Mesodermal cell (in vitro differentiated cells): ENCODE results near the gene ZNF709.
"Not testable (repeated sequence)": the region's sequence is repeated elsewhere in the genome, so short reads cannot be mapped to it uniquely, and the experiment has no call there.

Experiments used
- H3K27ac ChIP-seq: 2 replicates; pipeline ENCODE4 v1.7.0; 2013; ENCODE audit warnings: mild to moderate bottlenecking, low read depth, low read length, moderate library complexity; ENCODE audit not compliant: severe bottlenecking
- H3K36me3 ChIP-seq: 2 replicates; pipeline ENCODE4 v1.7.1; 2013; ENCODE audit warnings: mild to moderate bottlenecking, low read length, moderate library complexity; ENCODE audit not compliant: control insufficient read depth, insufficient read depth
- H3K4me1 ChIP-seq: one replicate; pipeline ENCODE4 v1.7.1; 2013; ENCODE audit warnings: mild to moderate bottlenecking, low read length; ENCODE audit not compliant: insufficient read depth, control insufficient read depth, poor library complexity, severe bottlenecking
- H3K4me3 ChIP-seq: 2 replicates; pipeline ENCODE4 v1.7.0; 2013; ENCODE audit warnings: low read length, control low read depth, mild to moderate bottlenecking; ENCODE audit not compliant: insufficient read depth, poor library complexity, severe bottlenecking; ENCODE audit errors: extremely low read depth
- H3K9me3 ChIP-seq: 2 replicates; pipeline ENCODE4 v1.7.1; 2013; ENCODE audit warnings: mild to moderate bottlenecking, low read length, moderate library complexity; ENCODE audit not compliant: control insufficient read depth
- WGBS, 2 experiments: methylation state at CpG; one replicate each; pipeline ENCODE4 v1.1.5; 2013; ENCODE audit warnings: missing lambda C conversion rate in 2 of 2; ENCODE audit not compliant: insufficient coverage in 2 of 2; 5-methylcytosine and 5-hydroxymethylcytosine counted together

The ZNF709 gene

DNA sequence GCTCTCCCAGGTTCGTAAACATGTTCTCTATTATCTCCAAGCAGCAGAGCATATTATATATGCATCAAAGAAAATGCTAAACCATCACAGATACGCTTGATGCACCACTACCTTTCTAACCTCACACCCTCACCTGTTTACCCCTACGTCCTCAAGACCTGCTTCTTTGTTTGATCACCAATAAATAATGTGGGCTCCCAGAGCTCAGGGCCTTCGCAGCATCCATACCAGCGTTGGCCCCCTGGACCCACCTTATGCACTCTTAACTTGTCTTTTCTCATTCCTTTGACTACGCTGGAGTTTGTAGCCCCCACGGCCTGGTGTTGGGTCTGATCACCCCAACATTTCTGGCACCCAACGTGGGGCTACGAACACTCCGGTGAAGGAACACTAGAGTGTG lies 33.8 kb downstream of the ZNF709 start:
- Histone ChIP-seq H3K4me1 (no peaks in the 10 kb centered on the region), H3K9me3 (peaks cover 39% of the 10 kb centered on the region), H3K27ac (no peak overlapping the region), H3K4me3 (no peak overlapping the region), H3K36me3 (no peaks in the 10 kb centered on the region)
- WGBS, 2 experiments: 74 to 75% methylated on average over 8 to 9 of the region's 10 CpGs

DNA sequence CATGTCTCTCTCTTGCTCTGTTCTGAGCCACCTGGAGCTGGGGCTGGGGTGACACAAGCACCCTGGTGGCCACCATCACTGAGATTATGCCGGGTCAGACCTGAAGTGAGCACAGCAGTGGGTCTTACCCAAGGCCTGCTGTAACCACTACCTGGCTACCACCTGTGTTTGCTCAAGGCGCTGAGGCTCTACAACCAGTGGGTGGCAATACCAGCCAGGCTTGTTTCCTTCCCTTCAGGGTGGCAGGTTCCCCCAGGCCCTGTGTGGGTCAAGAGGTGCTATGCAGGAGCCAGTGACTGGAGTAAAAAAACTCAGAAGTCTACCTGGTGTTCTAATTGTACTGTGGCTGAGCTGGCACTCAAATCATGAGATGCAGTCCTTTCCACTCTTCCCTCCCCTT lies 35.8 kb downstream of the ZNF709 start:
- no peak overlapping the region for H3K27ac ChIP-seq
- H3K4me3 ChIP-seq: no peak overlapping the region
- 29 to 80% methylated on average over 1 to 2 of the region's 2 CpGs for WGBS, 2 experiments
- H3K9me3 ChIP-seq: peaks cover 44% of the 10 kb centered on the region
- no peaks in the 10 kb centered on the region for H3K36me3 ChIP-seq
- no peaks in the 10 kb centered on the region for H3K4me1 ChIP-seq

GRCh38 chr19:12440541-12441316 lies 43.9 kb downstream of the ZNF709 start, which contains the start of gene ZNF443:
Gene ZNF443 (minus strand): TSS chr19:12441021. CDS start chr19:12440914, 107 bp downstream.
- WGBS, 2 experiments: 0% methylated on average over 22 to 49 of the region's 59 CpGs
- Histone ChIP-seq H3K9me3 (peaks cover 21% of the 10 kb centered on the region), H3K4me3 (peak within 1 kb of the TSS; percentile 58), H3K27ac (peak within 1 kb of the TSS; percentile 90), H3K36me3 (peaks cover 3% of the 10 kb centered on the region), H3K4me1 (peaks cover 6% of the 10 kb centered on the region)

GRCh38 chr19:12439686-12440540 lies 44.7 kb downstream of the ZNF709 start:
- H3K4me1 ChIP-seq, H3K36me3 ChIP-seq: not testable (repeated sequence)
- H3K4me3 ChIP-seq: peak overlapping the region; percentile 58
- H3K27ac ChIP-seq: peak overlapping the region; percentile 90
- peaks cover 25% of the 10 kb centered on the region for H3K9me3 ChIP-seq
- 1 to 5% methylated on average over 14 to 15 of the region's 28 CpGs for WGBS, 2 experiments

GRCh38 chr19:12430726-12431299 lies 53.8 kb downstream of the ZNF709 start:
- Histone ChIP-seq H3K9me3 (peaks cover 38% of the 10 kb centered on the region), H3K36me3 (peaks cover 47% of the 10 kb centered on the region)
- H3K4me1 ChIP-seq, H3K27ac ChIP-seq, H3K4me3 ChIP-seq: not testable (repeated sequence)
- WGBS, 2 experiments: 92 to 100% methylated on average over 2 to 3 of the region's 6 CpGs

- peaks cover 33% of the 10 kb centered on the region for H3K9me3 ChIP-seq
- H3K27ac ChIP-seq: no peak overlapping the region
- 100% methylated on average over 1 to 2 of the region's 4 CpGs for WGBS, 2 experiments
- H3K4me1 ChIP-seq: no peaks in the 10 kb centered on the region
- H3K4me3 ChIP-seq: no peak overlapping the region
- H3K36me3 ChIP-seq: peaks cover 52% of the 10 kb centered on the region
These were observed 58.7 kb downstream of the ZNF709 start for GRCh38 chr19:12425888-12426274.

GRCh38 chr19:12425236-12425887 lies 59.3 kb downstream of the ZNF709 start:
- H3K9me3 ChIP-seq: peaks cover 28% of the 10 kb centered on the region
- H3K4me3 ChIP-seq: no peak overlapping the region
- H3K4me1 ChIP-seq: no peaks in the 10 kb centered on the region
- H3K36me3 ChIP-seq: peaks cover 47% of the 10 kb centered on the region
- no peak overlapping the region for H3K27ac ChIP-seq
- WGBS, 2 experiments: 82 to 100% methylated on average over 1 to 2 of the region's 2 CpGs

DNA sequence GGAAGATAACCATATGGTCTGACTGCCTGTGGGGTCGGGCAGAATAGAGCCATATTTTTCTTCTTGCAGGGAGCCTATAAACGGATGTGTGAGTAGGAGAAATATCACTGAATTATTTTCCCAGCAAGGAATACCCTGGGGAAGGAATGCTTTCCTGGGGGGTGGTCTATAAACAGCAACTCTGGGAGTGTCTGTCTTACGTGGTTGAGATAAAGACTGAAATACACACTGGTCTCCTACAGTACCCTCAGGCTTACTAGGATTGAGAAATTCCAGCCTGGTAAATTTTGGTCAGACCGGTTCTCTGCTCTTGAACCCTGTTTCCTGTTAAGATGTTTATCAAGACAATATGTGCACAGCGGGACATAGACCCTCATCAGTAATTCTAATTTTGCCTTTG lies 67.3 kb downstream of the ZNF709 start:
- peaks cover 20% of the 10 kb centered on the region for H3K9me3 ChIP-seq
- H3K36me3 ChIP-seq: peaks cover 18% of the 10 kb centered on the region
- H3K4me1 ChIP-seq, H3K4me3 ChIP-seq, H3K27ac ChIP-seq: not testable (repeated sequence)
- 92 to 95% methylated on average over 3 to 4 of the region's 5 CpGs for WGBS, 2 experiments

DNA sequence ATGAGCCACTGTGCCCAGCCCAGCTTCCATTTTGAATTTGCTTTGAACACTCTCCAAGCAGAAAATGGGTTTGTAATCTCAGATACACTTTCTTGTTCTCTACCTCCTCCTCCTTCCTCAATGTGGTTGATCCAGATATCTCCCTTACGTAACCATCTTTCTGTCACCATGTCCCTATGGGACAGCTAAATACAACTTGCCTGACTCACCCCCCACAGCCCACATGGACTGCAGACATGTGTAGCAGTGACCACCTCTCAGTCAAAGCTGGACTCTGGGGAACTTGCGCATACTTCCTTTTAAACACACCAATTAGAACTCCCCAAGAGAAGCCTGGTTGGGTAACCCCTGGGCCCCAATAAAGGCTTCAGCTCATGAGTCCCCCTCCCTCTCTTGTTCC lies 72.7 kb downstream of the ZNF709 start:
- Histone ChIP-seq H3K4me1 (no peaks in the 10 kb centered on the region), H3K27ac (no peak overlapping the region), H3K4me3 (no peak overlapping the region), H3K9me3 (no peaks in the 10 kb centered on the region), H3K36me3 (no peaks in the 10 kb centered on the region)
- WGBS, 2 experiments: 75 to 91% methylated on average over 1 to 2 of the region's 2 CpGs
